ENCODE results near the gene NOTCH4.
A peak's percentile ranks its signal among the peaks of the same experiment; 100 is the strongest.

The NOTCH4 gene

DNA sequence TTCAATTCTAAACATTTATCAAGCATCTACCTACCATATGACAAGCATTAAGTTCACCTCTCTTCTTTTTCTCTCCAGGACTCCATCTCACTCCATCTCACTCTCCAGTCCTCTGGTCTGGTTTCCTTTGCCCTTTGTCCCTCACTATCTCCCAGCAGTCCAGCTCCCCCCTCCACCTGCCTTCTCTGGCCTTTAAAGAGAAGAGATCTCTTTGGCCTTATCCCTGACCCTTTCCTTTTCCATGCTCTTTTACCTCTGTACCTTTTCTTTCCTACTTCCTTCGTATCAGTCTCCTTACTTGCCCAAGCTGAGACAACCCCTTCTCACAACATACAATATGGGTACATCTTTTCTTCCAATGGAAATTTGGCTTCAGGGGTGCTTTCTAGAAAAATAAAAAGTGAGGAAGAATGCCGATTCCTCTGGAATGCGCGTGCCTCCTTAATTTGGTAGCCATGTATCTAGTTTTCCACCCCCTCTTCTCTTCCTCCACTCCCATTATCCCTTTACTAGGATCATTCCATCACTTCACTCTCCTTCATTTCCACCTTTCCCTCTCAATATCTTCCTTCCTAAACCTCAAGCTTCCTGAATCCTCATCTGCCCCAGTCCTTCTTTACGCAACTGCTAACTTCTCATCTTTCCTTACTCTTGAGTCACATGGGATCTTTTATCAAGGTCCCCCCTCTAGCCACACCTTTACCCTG lies 47.2 kb downstream of the NOTCH4 start (continued):
- TF ChIP-seq, protein P1, sequence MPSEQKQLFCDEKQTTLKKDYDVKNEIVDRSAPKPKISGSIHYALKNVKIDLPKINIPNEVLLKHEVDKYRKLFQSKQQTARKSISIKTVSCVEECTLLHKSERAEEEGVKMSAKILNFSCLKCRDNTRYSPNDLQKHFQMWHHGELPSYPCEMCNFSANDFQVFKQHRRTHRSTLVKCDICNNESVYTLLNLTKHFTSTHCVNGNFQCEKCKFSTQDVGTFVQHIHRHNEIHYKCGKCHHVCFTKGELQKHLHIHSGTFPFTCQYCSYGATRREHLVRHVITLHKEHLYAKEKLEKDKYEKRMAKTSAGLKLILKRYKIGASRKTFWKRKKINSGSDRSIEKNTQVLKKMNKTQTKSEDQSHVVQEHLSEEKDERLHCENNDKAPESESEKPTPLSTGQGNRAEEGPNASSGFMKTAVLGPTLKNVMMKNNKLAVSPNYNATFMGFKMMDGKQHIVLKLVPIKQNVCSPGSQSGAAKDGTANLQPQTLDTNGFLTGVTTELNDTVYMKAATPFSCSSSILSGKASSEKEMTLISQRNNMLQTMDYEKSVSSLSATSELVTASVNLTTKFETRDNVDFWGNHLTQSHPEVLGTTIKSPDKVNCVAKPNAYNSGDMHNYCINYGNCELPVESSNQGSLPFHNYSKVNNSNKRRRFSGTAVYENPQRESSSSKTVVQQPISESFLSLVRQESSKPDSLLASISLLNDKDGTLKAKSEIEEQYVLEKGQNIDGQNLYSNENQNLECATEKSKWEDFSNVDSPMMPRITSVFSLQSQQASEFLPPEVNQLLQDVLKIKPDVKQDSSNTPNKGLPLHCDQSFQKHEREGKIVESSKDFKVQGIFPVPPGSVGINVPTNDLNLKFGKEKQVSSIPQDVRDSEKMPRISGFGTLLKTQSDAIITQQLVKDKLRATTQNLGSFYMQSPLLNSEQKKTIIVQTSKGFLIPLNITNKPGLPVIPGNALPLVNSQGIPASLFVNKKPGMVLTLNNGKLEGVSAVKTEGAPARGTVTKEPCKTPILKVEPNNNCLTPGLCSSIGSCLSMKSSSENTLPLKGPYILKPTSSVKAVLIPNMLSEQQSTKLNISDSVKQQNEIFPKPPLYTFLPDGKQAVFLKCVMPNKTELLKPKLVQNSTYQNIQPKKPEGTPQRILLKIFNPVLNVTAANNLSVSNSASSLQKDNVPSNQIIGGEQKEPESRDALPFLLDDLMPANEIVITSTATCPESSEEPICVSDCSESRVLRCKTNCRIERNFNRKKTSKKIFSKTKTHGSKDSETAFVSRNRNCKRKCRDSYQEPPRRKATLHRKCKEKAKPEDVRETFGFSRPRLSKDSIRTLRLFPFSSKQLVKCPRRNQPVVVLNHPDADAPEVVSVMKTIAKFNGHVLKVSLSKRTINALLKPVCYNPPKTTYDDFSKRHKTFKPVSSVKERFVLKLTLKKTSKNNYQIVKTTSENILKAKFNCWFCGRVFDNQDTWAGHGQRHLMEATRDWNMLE (tag by site-specific recombination; conservative IDR thresholded peaks at IDR 0.05; ENCODE audit: low read depth): no peak
- no peak for TF ChIP-seq ZNF19 (tag by site-specific recombination; IDR thresholded peaks at IDR 0.05; ENCODE audit: low read depth)
- TF ChIP-seq SETDB1 (IDR thresholded peaks at IDR 0.05; ENCODE audit: insufficient read length, low read length): no peak
- TF ChIP-seq TCF7L2 (IDR thresholded peaks at IDR 0.05; ENCODE audit: borderline replicate concordance, low read depth, low read length): no peak
- TF ChIP-seq, protein P2, sequence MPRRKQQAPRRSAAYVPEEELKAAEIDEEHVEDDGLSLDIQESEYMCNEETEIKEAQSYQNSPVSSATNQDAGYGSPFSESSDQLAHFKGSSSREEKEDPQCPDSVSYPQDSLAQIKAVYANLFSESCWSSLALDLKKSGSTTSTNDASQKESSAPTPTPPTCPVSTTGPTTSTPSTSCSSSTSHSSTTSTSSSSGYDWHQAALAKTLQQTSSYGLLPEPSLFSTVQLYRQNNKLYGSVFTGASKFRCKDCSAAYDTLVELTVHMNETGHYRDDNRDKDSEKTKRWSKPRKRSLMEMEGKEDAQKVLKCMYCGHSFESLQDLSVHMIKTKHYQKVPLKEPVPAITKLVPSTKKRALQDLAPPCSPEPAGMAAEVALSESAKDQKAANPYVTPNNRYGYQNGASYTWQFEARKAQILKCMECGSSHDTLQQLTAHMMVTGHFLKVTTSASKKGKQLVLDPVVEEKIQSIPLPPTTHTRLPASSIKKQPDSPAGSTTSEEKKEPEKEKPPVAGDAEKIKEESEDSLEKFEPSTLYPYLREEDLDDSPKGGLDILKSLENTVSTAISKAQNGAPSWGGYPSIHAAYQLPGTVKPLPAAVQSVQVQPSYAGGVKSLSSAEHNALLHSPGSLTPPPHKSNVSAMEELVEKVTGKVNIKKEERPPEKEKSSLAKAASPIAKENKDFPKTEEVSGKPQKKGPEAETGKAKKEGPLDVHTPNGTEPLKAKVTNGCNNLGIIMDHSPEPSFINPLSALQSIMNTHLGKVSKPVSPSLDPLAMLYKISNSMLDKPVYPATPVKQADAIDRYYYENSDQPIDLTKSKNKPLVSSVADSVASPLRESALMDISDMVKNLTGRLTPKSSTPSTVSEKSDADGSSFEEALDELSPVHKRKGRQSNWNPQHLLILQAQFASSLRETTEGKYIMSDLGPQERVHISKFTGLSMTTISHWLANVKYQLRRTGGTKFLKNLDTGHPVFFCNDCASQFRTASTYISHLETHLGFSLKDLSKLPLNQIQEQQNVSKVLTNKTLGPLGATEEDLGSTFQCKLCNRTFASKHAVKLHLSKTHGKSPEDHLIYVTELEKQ (tag by site-specific recombination; IDR thresholded peaks at IDR 0.05; ENCODE audit: borderline replicate concordance): no peak
- no peak for TF ChIP-seq ZSCAN30 (tag by site-specific recombination; IDR thresholded peaks at IDR 0.05)
- TF ChIP-seq, protein P3, sequence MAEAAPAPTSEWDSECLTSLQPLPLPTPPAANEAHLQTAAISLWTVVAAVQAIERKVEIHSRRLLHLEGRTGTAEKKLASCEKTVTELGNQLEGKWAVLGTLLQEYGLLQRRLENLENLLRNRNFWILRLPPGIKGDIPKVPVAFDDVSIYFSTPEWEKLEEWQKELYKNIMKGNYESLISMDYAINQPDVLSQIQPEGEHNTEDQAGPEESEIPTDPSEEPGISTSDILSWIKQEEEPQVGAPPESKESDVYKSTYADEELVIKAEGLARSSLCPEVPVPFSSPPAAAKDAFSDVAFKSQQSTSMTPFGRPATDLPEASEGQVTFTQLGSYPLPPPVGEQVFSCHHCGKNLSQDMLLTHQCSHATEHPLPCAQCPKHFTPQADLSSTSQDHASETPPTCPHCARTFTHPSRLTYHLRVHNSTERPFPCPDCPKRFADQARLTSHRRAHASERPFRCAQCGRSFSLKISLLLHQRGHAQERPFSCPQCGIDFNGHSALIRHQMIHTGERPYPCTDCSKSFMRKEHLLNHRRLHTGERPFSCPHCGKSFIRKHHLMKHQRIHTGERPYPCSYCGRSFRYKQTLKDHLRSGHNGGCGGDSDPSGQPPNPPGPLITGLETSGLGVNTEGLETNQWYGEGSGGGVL (tag by site-specific recombination; IDR thresholded peaks at IDR 0.05): peak; percentile 91
- TF ChIP-seq, protein P4, sequence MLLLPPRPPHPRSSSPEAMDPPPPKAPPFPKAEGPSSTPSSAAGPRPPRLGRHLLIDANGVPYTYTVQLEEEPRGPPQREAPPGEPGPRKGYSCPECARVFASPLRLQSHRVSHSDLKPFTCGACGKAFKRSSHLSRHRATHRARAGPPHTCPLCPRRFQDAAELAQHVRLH (tag by site-specific recombination; IDR thresholded peaks at IDR 0.05): no peak
- peak; percentile 60; the same call in 1 of the 2 replicates for TF ChIP-seq KLF1 (tag by site-specific recombination; IDR thresholded peaks at IDR 0.05)
- no peak for TF ChIP-seq ZFP37 (tag by site-specific recombination; IDR thresholded peaks at IDR 0.05)
- TF ChIP-seq ZNF571 (tag by site-specific recombination; IDR thresholded peaks at IDR 0.05): no peak
- no peak for TF ChIP-seq ZNF214 (tag by site-specific recombination; IDR thresholded peaks at IDR 0.05; ENCODE audit: borderline replicate concordance)
- TF ChIP-seq ZNF548 (tag by site-specific recombination; IDR thresholded peaks at IDR 0.05): no peak
- TF ChIP-seq KLF10 (tag by site-specific recombination; IDR thresholded peaks at IDR 0.05): no peak
- no peak for TF ChIP-seq ZNF792 (tag by site-specific recombination; IDR thresholded peaks at IDR 0.05)
- TF ChIP-seq, protein P5, sequence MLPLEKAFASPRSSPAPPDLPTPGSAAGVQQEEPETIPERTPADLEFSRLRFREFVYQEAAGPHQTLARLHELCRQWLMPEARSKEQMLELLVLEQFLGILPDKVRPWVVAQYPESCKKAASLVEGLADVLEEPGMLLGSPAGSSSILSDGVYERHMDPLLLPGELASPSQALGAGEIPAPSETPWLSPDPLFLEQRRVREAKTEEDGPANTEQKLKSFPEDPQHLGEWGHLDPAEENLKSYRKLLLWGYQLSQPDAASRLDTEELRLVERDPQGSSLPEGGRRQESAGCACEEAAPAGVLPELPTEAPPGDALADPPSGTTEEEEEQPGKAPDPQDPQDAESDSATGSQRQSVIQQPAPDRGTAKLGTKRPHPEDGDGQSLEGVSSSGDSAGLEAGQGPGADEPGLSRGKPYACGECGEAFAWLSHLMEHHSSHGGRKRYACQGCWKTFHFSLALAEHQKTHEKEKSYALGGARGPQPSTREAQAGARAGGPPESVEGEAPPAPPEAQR (tag by site-specific recombination; IDR thresholded peaks at IDR 0.05): no peak
- no peak for TF ChIP-seq ZNF239 (tag by site-specific recombination; IDR thresholded peaks at IDR 0.05)
- TF ChIP-seq ZNF510 (tag by site-specific recombination; IDR thresholded peaks at IDR 0.05; ENCODE audit: insufficient replicate concordance): no peak
- TF ChIP-seq, protein P6, sequence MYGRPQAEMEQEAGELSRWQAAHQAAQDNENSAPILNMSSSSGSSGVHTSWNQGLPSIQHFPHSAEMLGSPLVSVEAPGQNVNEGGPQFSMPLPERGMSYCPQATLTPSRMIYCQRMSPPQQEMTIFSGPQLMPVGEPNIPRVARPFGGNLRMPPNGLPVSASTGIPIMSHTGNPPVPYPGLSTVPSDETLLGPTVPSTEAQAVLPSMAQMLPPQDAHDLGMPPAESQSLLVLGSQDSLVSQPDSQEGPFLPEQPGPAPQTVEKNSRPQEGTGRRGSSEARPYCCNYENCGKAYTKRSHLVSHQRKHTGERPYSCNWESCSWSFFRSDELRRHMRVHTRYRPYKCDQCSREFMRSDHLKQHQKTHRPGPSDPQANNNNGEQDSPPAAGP (tag by site-specific recombination; IDR thresholded peaks at IDR 0.05): peak; percentile 32
- TF ChIP-seq ZNF785 (tag by site-specific recombination; IDR thresholded peaks at IDR 0.05): no peak
- no peak for TF ChIP-seq ZNF677 (tag by site-specific recombination; IDR thresholded peaks at IDR 0.05)
- no peak for TF ChIP-seq ZNF140 (tag by site-specific recombination; IDR thresholded peaks at IDR 0.05)
- no peak for TF ChIP-seq ZNF530 (tag by site-specific recombination; IDR thresholded peaks at IDR 0.05; ENCODE audit: low read depth)
- TF ChIP-seq, protein P7, sequence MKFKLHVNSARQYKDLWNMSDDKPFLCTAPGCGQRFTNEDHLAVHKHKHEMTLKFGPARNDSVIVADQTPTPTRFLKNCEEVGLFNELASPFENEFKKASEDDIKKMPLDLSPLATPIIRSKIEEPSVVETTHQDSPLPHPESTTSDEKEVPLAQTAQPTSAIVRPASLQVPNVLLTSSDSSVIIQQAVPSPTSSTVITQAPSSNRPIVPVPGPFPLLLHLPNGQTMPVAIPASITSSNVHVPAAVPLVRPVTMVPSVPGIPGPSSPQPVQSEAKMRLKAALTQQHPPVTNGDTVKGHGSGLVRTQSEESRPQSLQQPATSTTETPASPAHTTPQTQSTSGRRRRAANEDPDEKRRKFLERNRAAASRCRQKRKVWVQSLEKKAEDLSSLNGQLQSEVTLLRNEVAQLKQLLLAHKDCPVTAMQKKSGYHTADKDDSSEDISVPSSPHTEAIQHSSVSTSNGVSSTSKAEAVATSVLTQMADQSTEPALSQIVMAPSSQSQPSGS (tag by site-specific recombination; IDR thresholded peaks at IDR 0.05; ENCODE audit: low read depth): no peak
- no peak for TF ChIP-seq ZNF394 (tag by site-specific recombination; IDR thresholded peaks at IDR 0.05; ENCODE audit: borderline replicate concordance)

Data from HEK293 (cell line).